Mesendoderm (in vitro differentiated cells): Measurements from ENCODE around the gene MARS2. TPM values are rescaled to one million over a fixed set of nuclear protein-coding genes. Genes with fewer than 3 reads are reported as not detected.

Source experiments
- DNase-seq: peaks from one replicate; pipeline ENCODE4 v3.0.0; 2013
- H2AK5ac ChIP-seq: 2 replicates; pipeline ENCODE4 v1.6.1; 2013; ENCODE audit warnings: low read length, inconsistent platforms
- H2BK120ac ChIP-seq: 2 replicates; pipeline ENCODE4 v1.6.1; 2013; ENCODE audit warnings: low read depth, mild to moderate bottlenecking, low read length, moderate library complexity, mixed read lengths
- H2BK15ac ChIP-seq: replicated peaks from 2 replicates; pipeline ENCODE4 v1.6.1; 2013; ENCODE audit warnings: low read depth, mild to moderate bottlenecking, moderate library complexity
- H2BK5ac ChIP-seq: 2 replicates; pipeline ENCODE4 v1.6.1; 2013; ENCODE audit warnings: low read length, inconsistent platforms
- H3K18ac ChIP-seq: 2 replicates; pipeline ENCODE4 v1.6.1; 2013; ENCODE audit warnings: mild to moderate bottlenecking, low read length, mixed read lengths
- H3K23ac ChIP-seq: one replicate; pipeline ENCODE4 v1.6.1; 2013; ENCODE audit warnings: low read length
- H3K27ac ChIP-seq: 2 replicates; pipeline ENCODE4 v1.5.1; 2013; ENCODE audit warnings: low read depth, mild to moderate bottlenecking, inconsistent platforms, low read length, moderate library complexity
- H3K27me3 ChIP-seq: 2 replicates; pipeline ENCODE4 v1.6.1; 2013; ENCODE audit warnings: low read length, control low read depth, mild to moderate bottlenecking, inconsistent platforms; ENCODE audit not compliant: insufficient read depth, poor library complexity
- H3K36me3 ChIP-seq: 2 replicates; pipeline ENCODE4 v1.6.1; 2013; ENCODE audit warnings: low read length, inconsistent platforms; ENCODE audit not compliant: control insufficient read depth, insufficient read depth
- H3K4ac ChIP-seq: one replicate; pipeline ENCODE4 v1.6.1; 2013; ENCODE audit warnings: low read depth, mild to moderate bottlenecking, low read length, moderate library complexity
- H3K4me1 ChIP-seq: 2 replicates; pipeline ENCODE4 v1.6.1; 2013; ENCODE audit warnings: low read depth, low read length, inconsistent platforms; ENCODE audit not compliant: control insufficient read depth
- H3K4me2 ChIP-seq: 2 replicates; pipeline ENCODE4 v1.6.1; 2013; ENCODE audit warnings: low read length
- H3K4me3 ChIP-seq: 2 replicates; pipeline ENCODE4 v1.5.1; 2013; ENCODE audit warnings: mild to moderate bottlenecking, low read length
- H3K56ac ChIP-seq: one replicate; pipeline ENCODE4 v1.6.1; 2013; ENCODE audit warnings: low read length
- H3K79me1 ChIP-seq: 2 replicates; pipeline ENCODE4 v1.6.1; 2013; ENCODE audit warnings: low read length, inconsistent platforms
- H3K79me2 ChIP-seq: 2 replicates; pipeline ENCODE4 v1.6.1; 2013; ENCODE audit warnings: mild to moderate bottlenecking, low read length; ENCODE audit not compliant: control insufficient read depth, insufficient read depth
- H3K9ac ChIP-seq: 2 replicates; pipeline ENCODE4 v1.6.1; 2013; ENCODE audit warnings: low read length, inconsistent platforms
- H4K5ac ChIP-seq: one replicate; pipeline ENCODE4 v1.6.1; 2013; ENCODE audit warnings: low read length
- H4K8ac ChIP-seq: one replicate; pipeline ENCODE4 v1.6.1; 2013; ENCODE audit warnings: low read depth, mild to moderate bottlenecking, control low read depth, low read length, moderate library complexity
- WGBS: extraction: QIAGEN DNeasy Blood & Tissue Kit; methylation state at CpG from one replicate; pipeline ENCODE4 v1.1.7; 2013; ENCODE audit warnings: low lambda C conversion rate, missing lambda C conversion rate; ENCODE audit not compliant: insufficient coverage; ENCODE audit errors: extremely low coverage; 5-methylcytosine and 5-hydroxymethylcytosine counted together
- polyA plus RNA-seq, 2 experiments: library from polyadenylated mRNA; stranded (reverse); fragments of 200-250 nt; gene quantifications; one replicate each; pipeline ENCODE4 v1.2.3, GENCODE V29; 2013

Gene MARS2
- 18.6 TPM for polyA plus RNA-seq (2013, experiment 1 of 2)
- polyA plus RNA-seq (2013, experiment 2 of 2), result 19.2 TPM

- Histone ChIP-seq H3K27ac (peak within 1 kb of the TSS; percentile 66), H2BK15ac (no peak within 1 kb of the TSS), H2BK5ac (no peak within 1 kb of the TSS), H2AK5ac (peak within 1 kb of the TSS; percentile 41), H3K23ac (peak within 1 kb of the TSS; percentile 98), H3K4me2 (peak within 1 kb of the TSS; percentile 92), H3K4me3 (peak within 1 kb of the TSS; percentile 91), H3K9ac (peak within 1 kb of the TSS; percentile 97), H3K79me1 (peaks cover 10% of the 10 kb centered on the region), H3K79me2 (peaks cover 41% of the 10 kb centered on the region), H3K18ac (peak within 1 kb of the TSS; percentile 25), H3K36me3 (no peaks in the 10 kb centered on the region), H3K4ac (peak within 1 kb of the TSS; percentile 82), H3K56ac (peak within 1 kb of the TSS; percentile 96), H2BK120ac (no peak within 1 kb of the TSS), H3K4me1 (peaks cover 6% of the 10 kb centered on the region), H4K5ac (no peak within 1 kb of the TSS), H3K27me3 (no peaks in the 10 kb centered on the region), H4K8ac (no peak within 1 kb of the TSS)
- DNase-seq, result peak; percentile 95
- no CpG with 5 or more reads among the region's 86 CpGs for WGBS
These were observed at the start of gene MARS2 for GRCh38 chr2:197705121-197705911. Gene MARS2 (plus strand): TSS chr2:197705369. CDS start chr2:197705406, 37 bp downstream.

DNA sequence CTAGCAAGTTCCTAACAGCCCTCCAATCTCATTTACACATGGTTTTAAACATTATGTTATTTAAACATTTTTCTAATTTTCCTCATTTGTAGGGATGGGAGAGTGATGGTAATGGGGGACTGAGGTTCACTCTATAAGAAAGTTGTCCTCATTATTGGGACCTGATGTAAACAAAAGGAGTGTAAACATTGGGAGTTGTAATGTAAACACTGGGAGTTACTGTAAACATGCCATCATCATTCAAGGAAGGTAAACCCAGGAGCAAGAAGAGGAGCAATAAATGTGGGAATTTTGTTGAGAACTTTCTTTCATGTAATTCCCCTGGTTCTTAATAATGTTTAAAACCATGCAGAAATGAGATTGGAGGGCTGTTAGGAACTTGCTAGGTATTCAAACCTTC is 47.6 kb upstream of the MARS2 start:
- Histone ChIP-seq H3K79me2 (no peaks in the 10 kb centered on the region), H3K4ac (no peak overlapping the region), H3K27ac (no peak overlapping the region), H4K8ac (no peak overlapping the region), H2AK5ac (no peak overlapping the region), H3K36me3 (no peaks in the 10 kb centered on the region), H3K4me3 (no peak overlapping the region), H3K4me2 (no peak overlapping the region), H3K9ac (no peak overlapping the region), H2BK15ac (no peak overlapping the region), H3K27me3 (no peaks in the 10 kb centered on the region), H3K4me1 (no peaks in the 10 kb centered on the region), H3K18ac (no peak overlapping the region), H2BK5ac (no peak overlapping the region), H3K23ac (no peak overlapping the region), H3K79me1 (no peaks in the 10 kb centered on the region), H3K56ac (no peak overlapping the region), H2BK120ac (no peak overlapping the region), H4K5ac (no peak overlapping the region)
- peak; percentile 53 for DNase-seq

- H2BK15ac ChIP-seq, result no peak overlapping the region
- no peak overlapping the region for H3K4me2 ChIP-seq
- H3K27me3 ChIP-seq, result no peaks in the 10 kb centered on the region
- no peak overlapping the region for H2BK5ac ChIP-seq
- H3K27ac ChIP-seq, result no peak overlapping the region
- H3K79me2 ChIP-seq, result no peaks in the 10 kb centered on the region
- no peak overlapping the region for H4K8ac ChIP-seq
- no peaks in the 10 kb centered on the region for H3K36me3 ChIP-seq
- no peak overlapping the region for H3K4ac ChIP-seq
- no peak overlapping the region for H2BK120ac ChIP-seq
- no peak overlapping the region for H4K5ac ChIP-seq
- H3K4me3 ChIP-seq, result no peak overlapping the region
- no peak overlapping the region for H3K56ac ChIP-seq
- H3K18ac ChIP-seq, result no peak overlapping the region
- no peaks in the 10 kb centered on the region for H3K79me1 ChIP-seq
- H2AK5ac ChIP-seq, result no peak overlapping the region
- peak; percentile 75 for DNase-seq
- no peaks in the 10 kb centered on the region for H3K4me1 ChIP-seq
- H3K23ac ChIP-seq, result no peak overlapping the region
- no peak overlapping the region for H3K9ac ChIP-seq
- no CpG with 5 or more reads among the region's 3 CpGs for WGBS
These were observed 43.5 kb upstream of the MARS2 start for GRCh38 chr2:197661626-197662025.

- no peaks in the 10 kb centered on the region for H3K4me1 ChIP-seq
- DNase-seq, result no peak
- H3K4ac ChIP-seq, result no peak overlapping the region
These were observed 38.9 kb upstream of the MARS2 start for GRCh38 chr2:197666277-197666676.

DNA sequence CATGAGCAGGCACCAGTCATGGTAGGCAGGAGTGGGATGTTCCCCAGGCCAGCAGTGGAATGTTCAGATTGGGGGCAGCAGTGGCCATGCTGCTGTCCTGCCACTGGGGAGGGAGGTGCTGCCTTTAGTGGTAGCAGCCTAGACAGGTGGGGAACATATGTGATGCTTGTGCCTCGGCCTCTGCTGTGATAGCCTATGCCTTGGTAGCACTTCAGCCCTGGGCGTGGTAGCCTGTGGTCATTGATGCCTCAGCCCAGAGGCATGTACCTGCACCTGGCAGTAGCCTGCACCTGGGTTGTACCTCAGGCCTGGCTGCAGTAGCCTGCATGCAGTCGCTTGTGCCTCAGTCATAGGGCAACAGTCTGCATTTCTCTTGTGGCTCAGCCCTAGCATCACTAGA is 36.9 kb upstream of the MARS2 start:
- Histone ChIP-seq H4K8ac (no peak overlapping the region), H4K5ac (no peak overlapping the region), H3K18ac (no peak overlapping the region), H3K4ac (no peak overlapping the region), H3K79me1 (no peaks in the 10 kb centered on the region), H3K4me1 (peaks cover 3% of the 10 kb centered on the region), H3K79me2 (no peaks in the 10 kb centered on the region), H3K36me3 (no peaks in the 10 kb centered on the region), H2BK120ac (no peak overlapping the region), H2BK15ac (no peak overlapping the region), H2BK5ac (no peak overlapping the region), H3K27ac (no peak overlapping the region), H3K56ac (no peak overlapping the region), H3K23ac (no peak overlapping the region), H3K9ac (no peak overlapping the region), H3K27me3 (no peaks in the 10 kb centered on the region), H2AK5ac (no peak overlapping the region), H3K4me3 (no peak overlapping the region), H3K4me2 (no peak overlapping the region)
- no CpG with 5 or more reads among the region's 3 CpGs for WGBS
- DNase-seq, result no peak

More at GRCh38 chr2:197666277-197666676, 38.9 kb upstream of the MARS2 start:
- H2BK5ac ChIP-seq, result no peak overlapping the region
- no peaks in the 10 kb centered on the region for H3K27me3 ChIP-seq
- H3K36me3 ChIP-seq, result no peaks in the 10 kb centered on the region
- no peak overlapping the region for H3K18ac ChIP-seq
- no peak overlapping the region for H3K9ac ChIP-seq
- H2AK5ac ChIP-seq, result no peak overlapping the region
- no peak overlapping the region for H3K27ac ChIP-seq
- no peak overlapping the region for H2BK120ac ChIP-seq
- H4K8ac ChIP-seq, result no peak overlapping the region
- no peak overlapping the region for H2BK15ac ChIP-seq
- no peak overlapping the region for H3K4me2 ChIP-seq
- no peak overlapping the region for H3K23ac ChIP-seq
- H3K79me2 ChIP-seq, result no peaks in the 10 kb centered on the region
- H3K56ac ChIP-seq, result no peak overlapping the region
- no peak overlapping the region for H4K5ac ChIP-seq
- H3K79me1 ChIP-seq, result no peaks in the 10 kb centered on the region
- no peak overlapping the region for H3K4me3 ChIP-seq

DNA sequence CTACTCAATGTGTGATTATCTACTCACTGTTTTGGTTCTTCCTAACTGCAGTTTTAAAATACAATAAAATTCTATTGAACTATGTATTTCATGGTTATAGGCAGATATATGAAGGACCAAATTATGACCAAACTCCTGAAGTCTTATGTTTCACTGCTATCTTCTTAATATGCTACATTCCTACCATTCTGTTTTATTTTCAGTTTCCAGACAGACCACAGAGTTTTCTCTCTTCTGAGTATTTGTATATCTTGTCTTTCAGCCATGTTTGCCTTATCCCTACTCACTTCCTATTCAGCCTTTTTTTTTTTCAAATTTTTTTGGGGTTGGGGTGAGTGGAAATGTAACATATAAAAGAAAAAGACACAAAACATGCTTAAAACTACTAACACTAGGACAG is 36.1 kb upstream of the MARS2 start:
- H3K36me3 ChIP-seq, result no peaks in the 10 kb centered on the region
- no peak overlapping the region for H2BK120ac ChIP-seq
- no peaks in the 10 kb centered on the region for H3K79me1 ChIP-seq
- DNase-seq, result no peak
- no peak overlapping the region for H2AK5ac ChIP-seq
- no peak overlapping the region for H2BK5ac ChIP-seq
- H3K4me3 ChIP-seq, result no peak overlapping the region
- H3K9ac ChIP-seq, result no peak overlapping the region
- no peak overlapping the region for H3K23ac ChIP-seq
- H3K4ac ChIP-seq, result no peak overlapping the region
- H4K5ac ChIP-seq, result no peak overlapping the region
- no peak overlapping the region for H3K56ac ChIP-seq
- no peak overlapping the region for H3K27ac ChIP-seq
- no peak overlapping the region for H3K4me2 ChIP-seq
- no peaks in the 10 kb centered on the region for H3K79me2 ChIP-seq
- H3K4me1 ChIP-seq, result peaks cover 3% of the 10 kb centered on the region
- H3K27me3 ChIP-seq, result no peaks in the 10 kb centered on the region
- H3K18ac ChIP-seq, result no peak overlapping the region
- H2BK15ac ChIP-seq, result no peak overlapping the region
- no peak overlapping the region for H4K8ac ChIP-seq
